HG03457 (cell line): Measurements from ENCODE around the gene RTL10.

Experiments used
- ATAC-seq: cut with Tn5 transposase; IDR thresholded peaks from one replicate; pipeline ENCODE4 v1.9.1; 2021; ENCODE audit warnings: moderate number of reproducible peaks; ENCODE audit not compliant: unreplicated experiment

RTL10 gene

GRCh38 chr22:19854778-19855503 lies at the start of gene RTL10, which contains the start of gene GNB1L:
Gene RTL10, minus strand, starts transcription at chr22:19854874. Its CDS starts 2,613 bp downstream, at chr22:19852261.
Gene GNB1L, minus strand, starts transcription at chr22:19854874. Its CDS starts 33,519 bp downstream, at chr22:19821355.
- peak; percentile 77 for ATAC-seq

- no peak for ATAC-seq
These were observed 49.6 kb upstream of the RTL10 start for GRCh38 chr22:19904174-19904856.

GRCh38 chr22:19903513-19903912 lies 48.8 kb upstream of the RTL10 start:
- no peak for ATAC-seq

GRCh38 chr22:19903031-19903430 lies 48.4 kb upstream of the RTL10 start:
- no peak for ATAC-seq

- no peak for ATAC-seq
These were observed 47.6 kb upstream of the RTL10 start for GRCh38 chr22:19902245-19902715.

GRCh38 chr22:19901577-19902244 lies 47.0 kb upstream of the RTL10 start:
- ATAC-seq, result no peak

GRCh38 chr22:19900707-19901436 lies 46.2 kb upstream of the RTL10 start:
- no peak for ATAC-seq

- ATAC-seq, result no peak
These were observed 44.3 kb upstream of the RTL10 start for GRCh38 chr22:19898831-19899567.

GRCh38 chr22:19898145-19898544 lies 43.5 kb upstream of the RTL10 start:
- ATAC-seq, result no peak

GRCh38 chr22:19897726-19898125 lies 43.1 kb upstream of the RTL10 start:
- ATAC-seq, result no peak

GRCh38 chr22:19896665-19897355 lies 42.1 kb upstream of the RTL10 start:
- ATAC-seq, result no peak

GRCh38 chr22:19895160-19895849 lies 40.6 kb upstream of the RTL10 start:
- no peak for ATAC-seq

- no peak for ATAC-seq
These were observed 38.7 kb upstream of the RTL10 start for GRCh38 chr22:19893363-19893762.

- ATAC-seq, result no peak
These were observed 38.3 kb upstream of the RTL10 start for GRCh38 chr22:19892925-19893324.

GRCh38 chr22:19892257-19892879 lies 37.7 kb upstream of the RTL10 start:
- ATAC-seq, result no peak

- ATAC-seq, result no peak
These were observed 36.9 kb upstream of the RTL10 start for GRCh38 chr22:19891317-19892256.

GRCh38 chr22:19890502-19891316 lies 36.0 kb upstream of the RTL10 start:
- no peak for ATAC-seq
